ENCODE results near the gene ANKS6.
"Not testable (repeated sequence)": the region's sequence is repeated elsewhere in the genome, so short reads cannot be mapped to it uniquely, and the experiment has no call there.

ANKS6 gene

GRCh38 chr9:98686961-98687855, 109.1 kb downstream of the ANKS6 start:
- no peak for FAIRE-seq
- DNase-seq (ENCODE audit: insufficient read length, low spot score) = no peak
- TF ChIP-seq POLR2A (IDR thresholded peaks at IDR 0.05; ENCODE audit: low read depth, low read length) (no peak), TAF1 (IDR thresholded peaks at IDR 0.05; ENCODE audit: low read depth, low read length) (no peak)

- DNase-seq (ENCODE audit: insufficient read length, low spot score); FAIRE-seq: not testable (repeated sequence)
Measured at GRCh38 chr9:98684816-98685215, 111.5 kb downstream of the ANKS6 start.
